ENCODE measurements around the gene TSTD1. TPM values are rescaled to one million over a fixed set of nuclear protein-coding genes. Genes with fewer than 3 reads are reported as not detected.
"Not testable (repeated sequence)": the region's sequence is repeated elsewhere in the genome, so short reads cannot be mapped to it uniquely, and the experiment has no call there.

The TSTD1 gene
- total RNA-seq, 1 donor = 0.72 TPM

- Histone ChIP-seq H3K79me2 (ENCODE audit: insufficient read depth, low read length) (no peaks in the 10 kb centered on the region), H3K36me3 (ENCODE audit: insufficient read depth, low read length) (no peaks in the 10 kb centered on the region), H4K20me1 (ENCODE audit: insufficient read depth, low read length) (no peaks in the 10 kb centered on the region), H3K4me2 (ENCODE audit: insufficient read depth, low read length) (no peak overlapping the region), H3K4me3 (ENCODE audit: insufficient read depth, low read length) (no peak overlapping the region), H3K9me3 (ENCODE audit: low read depth, low read length) (no peaks in the 10 kb centered on the region), H3K27me3 (ENCODE audit: insufficient read depth, low read length) (peaks cover 11% of the 10 kb centered on the region), H2AFZ (ENCODE audit: low read length) (no peak overlapping the region), H3K4me1 (ENCODE audit: insufficient read depth, low read length) (no peaks in the 10 kb centered on the region), H3K27ac (ENCODE audit: low read depth, low read length) (no peak overlapping the region)
- no peak for TF ChIP-seq CTCF (IDR thresholded peaks at IDR 0.05; ENCODE audit: extremely low read depth, low read depth, low read length)
- no peak for DNase-seq (ENCODE audit: insufficient read length, low spot score, missing footprints)
Measured at GRCh38 chr1:161066694-161067093, 27.9 kb upstream of the TSTD1 start.

GRCh38 chr1:161065681-161066080, 26.9 kb upstream of the TSTD1 start:
- H3K4me2 ChIP-seq (ENCODE audit: insufficient read depth, low read length); H3K36me3 ChIP-seq (ENCODE audit: insufficient read depth, low read length); H3K4me1 ChIP-seq (ENCODE audit: insufficient read depth, low read length); H3K9me3 ChIP-seq (ENCODE audit: low read depth, low read length); H3K79me2 ChIP-seq (ENCODE audit: insufficient read depth, low read length); H3K4me3 ChIP-seq (ENCODE audit: insufficient read depth, low read length); H4K20me1 ChIP-seq (ENCODE audit: insufficient read depth, low read length); DNase-seq (ENCODE audit: insufficient read length, low spot score, missing footprints); H3K27ac ChIP-seq (ENCODE audit: low read depth, low read length); H2AFZ ChIP-seq (ENCODE audit: low read length): not testable (repeated sequence)
- H3K27me3 ChIP-seq (ENCODE audit: insufficient read depth, low read length) = peaks cover 11% of the 10 kb centered on the region

GRCh38 chr1:161063936-161064335, 25.2 kb upstream of the TSTD1 start:
- not testable (repeated sequence) for H3K79me2 ChIP-seq (ENCODE audit: insufficient read depth, low read length); H3K4me1 ChIP-seq (ENCODE audit: insufficient read depth, low read length); H3K27ac ChIP-seq (ENCODE audit: low read depth, low read length); H3K4me2 ChIP-seq (ENCODE audit: insufficient read depth, low read length); H3K9me3 ChIP-seq (ENCODE audit: low read depth, low read length); H3K36me3 ChIP-seq (ENCODE audit: insufficient read depth, low read length); DNase-seq (ENCODE audit: insufficient read length, low spot score, missing footprints); H4K20me1 ChIP-seq (ENCODE audit: insufficient read depth, low read length); H3K4me3 ChIP-seq (ENCODE audit: insufficient read depth, low read length); H2AFZ ChIP-seq (ENCODE audit: low read length)
- peaks cover 11% of the 10 kb centered on the region for H3K27me3 ChIP-seq (ENCODE audit: insufficient read depth, low read length)

GRCh38 chr1:161061419-161061818, 22.7 kb upstream of the TSTD1 start:
- Histone ChIP-seq H3K27ac (ENCODE audit: low read depth, low read length) (no peak overlapping the region), H2AFZ (ENCODE audit: low read length) (no peak overlapping the region), H3K4me2 (ENCODE audit: insufficient read depth, low read length) (no peak overlapping the region), H3K36me3 (ENCODE audit: insufficient read depth, low read length) (no peaks in the 10 kb centered on the region), H3K4me1 (ENCODE audit: insufficient read depth, low read length) (no peaks in the 10 kb centered on the region), H3K27me3 (ENCODE audit: insufficient read depth, low read length) (peaks cover 11% of the 10 kb centered on the region), H3K9me3 (ENCODE audit: low read depth, low read length) (no peaks in the 10 kb centered on the region), H4K20me1 (ENCODE audit: insufficient read depth, low read length) (no peaks in the 10 kb centered on the region), H3K4me3 (ENCODE audit: insufficient read depth, low read length) (no peak overlapping the region), H3K79me2 (ENCODE audit: insufficient read depth, low read length) (no peaks in the 10 kb centered on the region)
- DNase-seq (ENCODE audit: insufficient read length, low spot score, missing footprints) = peak; percentile 3
- no peak for TF ChIP-seq CTCF (IDR thresholded peaks at IDR 0.05; ENCODE audit: extremely low read depth, low read depth, low read length)

GRCh38 chr1:161059293-161059692, 20.5 kb upstream of the TSTD1 start:
- Histone ChIP-seq H3K9me3 (ENCODE audit: low read depth, low read length) (no peaks in the 10 kb centered on the region), H4K20me1 (ENCODE audit: insufficient read depth, low read length) (no peaks in the 10 kb centered on the region), H3K4me1 (ENCODE audit: insufficient read depth, low read length) (no peaks in the 10 kb centered on the region), H3K4me3 (ENCODE audit: insufficient read depth, low read length) (no peak overlapping the region), H3K79me2 (ENCODE audit: insufficient read depth, low read length) (no peaks in the 10 kb centered on the region), H2AFZ (ENCODE audit: low read length) (no peak overlapping the region), H3K36me3 (ENCODE audit: insufficient read depth, low read length) (no peaks in the 10 kb centered on the region), H3K27ac (ENCODE audit: low read depth, low read length) (no peak overlapping the region), H3K4me2 (ENCODE audit: insufficient read depth, low read length) (no peak overlapping the region), H3K27me3 (ENCODE audit: insufficient read depth, low read length) (peaks cover 8% of the 10 kb centered on the region)
- TF ChIP-seq CTCF (IDR thresholded peaks at IDR 0.05; ENCODE audit: extremely low read depth, low read depth, low read length) = no peak
- DNase-seq (ENCODE audit: insufficient read length, low spot score, missing footprints) = peak; percentile 15

Data from osteoblast (primary cell).